HEK293 (cell line): ENCODE results near the gene GJB2.

Source experiments
- CTCF ChIP-seq: fragments of 450-650 bp; formaldehyde crosslinking; IDR thresholded peaks from 2 replicates; pipeline ENCODE4 v1.5.1; 2016; ENCODE audit warnings: missing biosample characterization, missing genetic modification characterization
- MYNN ChIP-seq: fragments of 450-650 bp; formaldehyde crosslinking; IDR thresholded peaks from 2 replicates; pipeline ENCODE4 v1.5.1; 2016; ENCODE audit warnings: missing biosample characterization, missing genetic modification characterization, borderline replicate concordance
- PRDM6 ChIP-seq: fragments of 450-650 bp; formaldehyde crosslinking; IDR thresholded peaks from 2 replicates; pipeline ENCODE4 v1.5.1; 2017; ENCODE audit warnings: missing biosample characterization, missing genetic modification characterization
- REST ChIP-seq: fragments of 450-650 bp; formaldehyde crosslinking; IDR thresholded peaks from 2 replicates; pipeline ENCODE4 v1.5.1; 2016; ENCODE audit warnings: missing biosample characterization, missing genetic modification characterization
- ZNF133 ChIP-seq: fragments of 450-650 bp; formaldehyde crosslinking; IDR thresholded peaks from 2 replicates; pipeline ENCODE4 v1.5.1; 2016; ENCODE audit warnings: missing biosample characterization, missing genetic modification characterization
- ZNF146 ChIP-seq: fragments of 450-650 bp; formaldehyde crosslinking; IDR thresholded peaks from 2 replicates; pipeline ENCODE4 v1.5.1; 2016; ENCODE audit warnings: missing biosample characterization, missing genetic modification characterization
- ZNF169 ChIP-seq: fragments of 450-650 bp; formaldehyde crosslinking; IDR thresholded peaks from 2 replicates; pipeline ENCODE4 v1.5.1; 2016; ENCODE audit warnings: missing biosample characterization, missing genetic modification characterization
- ZNF292 ChIP-seq: fragments of 450-650 bp; formaldehyde crosslinking; IDR thresholded peaks from 2 replicates; pipeline ENCODE4 v1.5.1; 2016; ENCODE audit warnings: low read depth, missing biosample characterization, missing genetic modification characterization, borderline replicate concordance
- ZNF324 ChIP-seq: fragments of 450-650 bp; formaldehyde crosslinking; IDR thresholded peaks from 2 replicates; pipeline ENCODE4 v1.5.1; 2016; ENCODE audit warnings: missing biosample characterization, missing genetic modification characterization
- ZNF510 ChIP-seq: fragments of 450-650 bp; formaldehyde crosslinking; IDR thresholded peaks from 2 replicates; pipeline ENCODE4 v1.5.1; 2018; ENCODE audit warnings: mild to moderate bottlenecking, missing genetic modification characterization, missing biosample characterization; ENCODE audit not compliant: insufficient replicate concordance
- ZNF768 ChIP-seq: fragments of 450-650 bp; formaldehyde crosslinking; IDR thresholded peaks from 2 replicates; pipeline ENCODE4 v1.5.1; 2018; ENCODE audit warnings: missing biosample characterization, mild to moderate bottlenecking, missing genetic modification characterization
- ZNF792 ChIP-seq: fragments of 450-650 bp; formaldehyde crosslinking; IDR thresholded peaks from 2 replicates; pipeline ENCODE4 v1.5.1; 2016; ENCODE audit warnings: missing biosample characterization, missing genetic modification characterization

GRCh38 chr13:20144141-20144850 is 48.4 kb downstream of the GJB2 start:
- TF ChIP-seq ZNF292 (tag by site-specific recombination) (no peak), REST (tag by site-specific recombination) (no peak), PRDM6 (no peak), ZNF510 (no peak), ZNF133 (tag by site-specific recombination) (no peak), CTCF (tag by site-specific recombination) (no peak), ZNF324 (tag by site-specific recombination) (no peak), ZNF792 (tag by site-specific recombination) (no peak), ZNF169 (no peak), MYNN (no peak), ZNF146 (tag by site-specific recombination) (no peak), ZNF768 (tag by site-specific recombination) (no peak)
